ENCODE measurements around the gene F12.

DNA sequence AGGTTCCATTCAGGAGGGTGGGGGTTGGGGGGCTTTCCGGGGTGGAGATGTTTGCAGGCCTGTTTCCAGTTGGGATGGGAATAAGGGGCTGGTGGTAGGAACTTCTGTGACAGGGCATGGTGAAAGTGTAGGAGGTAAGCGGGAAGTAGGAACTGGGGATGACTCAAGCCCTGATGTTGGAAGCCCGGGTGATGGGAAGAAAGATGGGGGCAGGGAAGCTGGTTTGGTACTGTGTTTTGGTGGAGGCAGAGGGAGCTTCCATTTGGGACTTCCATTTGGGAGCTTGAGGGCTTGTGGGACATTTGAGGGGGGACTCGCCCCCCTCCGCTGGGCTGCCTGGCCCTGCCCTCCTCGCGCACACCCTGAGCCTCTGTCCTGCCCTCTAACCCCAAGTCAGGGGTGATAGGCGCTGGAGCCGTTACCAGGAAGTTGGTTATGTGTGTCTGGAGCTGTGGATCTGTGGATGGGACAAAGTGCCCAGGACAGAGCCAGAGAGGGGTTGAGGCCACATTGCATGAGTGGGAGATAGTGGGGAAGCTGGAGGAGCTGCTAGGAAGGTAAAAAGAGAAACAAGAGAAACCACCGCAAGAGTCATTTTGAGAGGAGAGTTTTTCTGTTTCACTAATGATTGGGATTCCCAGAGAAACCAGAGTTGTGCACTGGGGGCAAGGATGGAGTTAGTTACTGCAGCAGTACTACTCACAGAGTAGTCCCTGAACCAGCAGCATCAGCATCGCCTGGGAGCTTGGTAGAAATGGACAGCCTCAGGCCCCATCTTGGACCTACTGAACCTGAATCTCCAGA, 45.0 kb downstream of the F12 start:
- TF ChIP-seq POLR2AphosphoS5 (IDR thresholded peaks at IDR 0.05; ENCODE audit: insufficient read depth, low read depth, low read length) (no peak), MYC (IDR thresholded peaks at IDR 0.05; ENCODE audit: low read depth, low read length) (no peak), EZH2 (IDR thresholded peaks at IDR 0.05; ENCODE audit: borderline replicate concordance, low read depth, low read length, severe bottlenecking) (no peak), POLR2A (IDR thresholded peaks at IDR 0.05; ENCODE audit: low read depth, low read length) (no peak), JUN (IDR thresholded peaks at IDR 0.05; ENCODE audit: borderline replicate concordance, insufficient read depth, insufficient read length, low read depth) (no peak), GATA2 (IDR thresholded peaks at IDR 0.05; ENCODE audit: insufficient read depth, insufficient read length, low read depth, low read length) (no peak), FOS (IDR thresholded peaks at IDR 0.05; ENCODE audit: borderline replicate concordance, insufficient read depth, low read length) (no peak)
- TF ChIP-seq, protein P1, sequence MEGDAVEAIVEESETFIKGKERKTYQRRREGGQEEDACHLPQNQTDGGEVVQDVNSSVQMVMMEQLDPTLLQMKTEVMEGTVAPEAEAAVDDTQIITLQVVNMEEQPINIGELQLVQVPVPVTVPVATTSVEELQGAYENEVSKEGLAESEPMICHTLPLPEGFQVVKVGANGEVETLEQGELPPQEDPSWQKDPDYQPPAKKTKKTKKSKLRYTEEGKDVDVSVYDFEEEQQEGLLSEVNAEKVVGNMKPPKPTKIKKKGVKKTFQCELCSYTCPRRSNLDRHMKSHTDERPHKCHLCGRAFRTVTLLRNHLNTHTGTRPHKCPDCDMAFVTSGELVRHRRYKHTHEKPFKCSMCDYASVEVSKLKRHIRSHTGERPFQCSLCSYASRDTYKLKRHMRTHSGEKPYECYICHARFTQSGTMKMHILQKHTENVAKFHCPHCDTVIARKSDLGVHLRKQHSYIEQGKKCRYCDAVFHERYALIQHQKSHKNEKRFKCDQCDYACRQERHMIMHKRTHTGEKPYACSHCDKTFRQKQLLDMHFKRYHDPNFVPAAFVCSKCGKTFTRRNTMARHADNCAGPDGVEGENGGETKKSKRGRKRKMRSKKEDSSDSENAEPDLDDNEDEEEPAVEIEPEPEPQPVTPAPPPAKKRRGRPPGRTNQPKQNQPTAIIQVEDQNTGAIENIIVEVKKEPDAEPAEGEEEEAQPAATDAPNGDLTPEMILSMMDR (IDR thresholded peaks at IDR 0.05; ENCODE audit: extremely low read depth in 1 of 2, insufficient read depth in 1 of 2, low read depth in 1 of 2, low read length in 2 of 2), result no peak
- TF ChIP-seq, protein P2, sequence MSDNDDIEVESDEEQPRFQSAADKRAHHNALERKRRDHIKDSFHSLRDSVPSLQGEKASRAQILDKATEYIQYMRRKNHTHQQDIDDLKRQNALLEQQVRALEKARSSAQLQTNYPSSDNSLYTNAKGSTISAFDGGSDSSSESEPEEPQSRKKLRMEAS (IDR thresholded peaks at IDR 0.05; ENCODE audit: insufficient read depth, insufficient read length), result no peak
